ENCODE measurements around the gene RBM45.

DNA sequence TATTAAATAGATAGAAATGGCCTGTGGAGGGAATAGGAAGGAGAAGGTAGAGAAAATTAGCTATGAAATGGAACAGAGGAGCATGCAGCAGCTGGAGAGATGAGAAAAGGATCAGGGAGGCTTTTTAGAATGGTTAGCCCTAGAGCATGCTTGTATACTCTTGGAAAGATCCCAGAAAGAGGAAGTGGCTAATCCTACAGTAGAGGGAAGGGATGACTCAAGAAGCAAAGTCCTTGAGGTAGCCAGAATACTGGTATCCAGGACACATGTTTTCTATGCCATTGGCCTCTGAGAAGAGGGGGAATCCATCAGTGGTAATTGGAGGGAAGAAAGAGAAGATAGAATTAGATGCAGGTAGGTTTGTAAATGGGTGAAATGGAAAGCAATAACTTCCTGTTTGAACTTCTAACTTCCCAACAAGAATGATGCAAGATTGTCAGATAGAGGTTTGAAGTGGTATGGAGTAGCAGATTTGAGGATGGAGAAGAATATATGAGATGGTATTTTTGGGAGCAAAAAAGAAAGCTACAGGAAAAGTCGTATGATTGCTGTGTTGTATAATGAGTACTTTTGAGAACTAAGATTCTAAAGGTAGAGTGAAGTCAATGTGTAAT is 64.9 kb downstream of the RBM45 start:
- TF ChIP-seq, protein P1, sequence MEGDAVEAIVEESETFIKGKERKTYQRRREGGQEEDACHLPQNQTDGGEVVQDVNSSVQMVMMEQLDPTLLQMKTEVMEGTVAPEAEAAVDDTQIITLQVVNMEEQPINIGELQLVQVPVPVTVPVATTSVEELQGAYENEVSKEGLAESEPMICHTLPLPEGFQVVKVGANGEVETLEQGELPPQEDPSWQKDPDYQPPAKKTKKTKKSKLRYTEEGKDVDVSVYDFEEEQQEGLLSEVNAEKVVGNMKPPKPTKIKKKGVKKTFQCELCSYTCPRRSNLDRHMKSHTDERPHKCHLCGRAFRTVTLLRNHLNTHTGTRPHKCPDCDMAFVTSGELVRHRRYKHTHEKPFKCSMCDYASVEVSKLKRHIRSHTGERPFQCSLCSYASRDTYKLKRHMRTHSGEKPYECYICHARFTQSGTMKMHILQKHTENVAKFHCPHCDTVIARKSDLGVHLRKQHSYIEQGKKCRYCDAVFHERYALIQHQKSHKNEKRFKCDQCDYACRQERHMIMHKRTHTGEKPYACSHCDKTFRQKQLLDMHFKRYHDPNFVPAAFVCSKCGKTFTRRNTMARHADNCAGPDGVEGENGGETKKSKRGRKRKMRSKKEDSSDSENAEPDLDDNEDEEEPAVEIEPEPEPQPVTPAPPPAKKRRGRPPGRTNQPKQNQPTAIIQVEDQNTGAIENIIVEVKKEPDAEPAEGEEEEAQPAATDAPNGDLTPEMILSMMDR (IDR thresholded peaks at IDR 0.05), result no peak
- no peak for TF ChIP-seq POLR2A (IDR thresholded peaks at IDR 0.05)
